CD4-positive, CD25-positive, alpha-beta regulatory T cell (primary cell): ENCODE results near the gene UBL3. TPM values are rescaled to one million over a fixed set of nuclear protein-coding genes. Genes with fewer than 3 reads are reported as not detected.

Experiments
- ATAC-seq, 2 donors: fragments of 150-1000 bp; cut with Tn5 transposase; one replicate each; pipeline ENCODE4 v1.10.0; 2021; ENCODE audit warnings: low read depth in 2 of 2, moderate number of reproducible peaks in 2 of 2, moderate library complexity in 1 of 2
- DNase-seq, 3 donors: peaks; one replicate each; pipeline versions ENCODE4 v3.0.0 to v3.0.0-alpha.2; 2012 to 2022; ENCODE audit warnings: mixed read lengths in 1 of 3
- H3K27ac ChIP-seq: one replicate; pipeline ENCODE4 v1.7.0; 2013; ENCODE audit warnings: mild to moderate bottlenecking, low read length; ENCODE audit not compliant: insufficient read depth, poor library complexity, severe bottlenecking
- H3K27me3 ChIP-seq: one replicate; pipeline ENCODE4 v1.7.0; 2013; ENCODE audit warnings: low read length; ENCODE audit not compliant: control insufficient read depth, insufficient read depth
- H3K36me3 ChIP-seq: one replicate; pipeline ENCODE4 v1.7.0; 2013; ENCODE audit warnings: mild to moderate bottlenecking, low read length, moderate library complexity; ENCODE audit not compliant: control insufficient read depth, insufficient read depth
- H3K4me1 ChIP-seq: 2 replicates; pipeline ENCODE4 v1.7.0; 2013; ENCODE audit warnings: mild to moderate bottlenecking, low read length; ENCODE audit not compliant: insufficient read depth, control insufficient read depth, poor library complexity, severe bottlenecking
- H3K4me3 ChIP-seq: one replicate; pipeline ENCODE4 v1.7.0; 2013; ENCODE audit warnings: low read depth, mild to moderate bottlenecking, low read length, moderate library complexity
- H3K9me3 ChIP-seq, 2 experiments: 1 replicate in 1 of 2; 2 replicates in 1 of 2; pipeline ENCODE4 v1.7.0; 2013; ENCODE audit warnings: low read length in 2 of 2, mild to moderate bottlenecking in 1 of 2, moderate library complexity in 1 of 2; ENCODE audit not compliant: control insufficient read depth in 2 of 2
- H3K27ac Mint-ChIP-seq, 3 donors: one replicate each; pipeline ENCODE4 v1.8.0; 2020 to 2022; ENCODE audit warnings: mild to moderate bottlenecking in 3 of 3, mixed read lengths in 3 of 3, moderate library complexity in 2 of 3
- H3K27me3 Mint-ChIP-seq: one replicate; pipeline ENCODE4 v1.8.0; 2022; ENCODE audit warnings: mild to moderate bottlenecking, mixed read lengths
- H3K36me3 Mint-ChIP-seq: one replicate; pipeline ENCODE4 v1.8.0; 2020; ENCODE audit warnings: mixed read lengths
- H3K4me1 Mint-ChIP-seq, 4 donors: one replicate each; pipeline ENCODE4 v1.8.0; 2020 to 2022; ENCODE audit warnings: mixed read lengths in 4 of 4, mild to moderate bottlenecking in 1 of 4
- H3K4me3 Mint-ChIP-seq, 4 donors: one replicate each; pipeline ENCODE4 v1.8.0; 2020 to 2022; ENCODE audit warnings: mild to moderate bottlenecking in 4 of 4, mixed read lengths in 4 of 4, moderate library complexity in 3 of 4
- H3K9me3 Mint-ChIP-seq, 7 donors: one replicate each; pipeline ENCODE4 v1.8.0; 2020 to 2022; ENCODE audit warnings: mixed read lengths in 7 of 7, mild to moderate bottlenecking in 3 of 7, moderate library complexity in 2 of 7
- polyA plus RNA-seq, 4 donors: library from polyadenylated mRNA; unstranded; fragments of 300-500 nt; fragmentation: Illumina TruSeq; gene quantifications; one replicate each; pipeline ENCODE4 v1.2.3, GENCODE V29; 2021
- total RNA-seq: library from RNA; stranded (reverse); gene quantifications from one replicate; pipeline ENCODE4 v1.2.3, GENCODE V29; 2022

The UBL3 gene
- total and polyA plus RNA-seq, 5 donors from 2014 or later: 64.6 to 85.0 (median 71.4) TPM

- H3K4me1 Mint-ChIP-seq: peaks cover 9 to 34% (median 18%) of the 10 kb centered on the region in 4 donors
- H3K4me3 Mint-ChIP-seq: no peak overlapping the region
- peaks cover 0 to 2% (median 0%) of the 10 kb centered on the region in 7 donors for H3K9me3 Mint-ChIP-seq
- H3K9me3 ChIP-seq: no peaks in the 10 kb centered on the region
- no peak overlapping the region for H3K27ac ChIP-seq
- peak overlapping the region in 2 of 3 donors; percentile 8 to 77 for H3K27ac Mint-ChIP-seq
- no peaks in the 10 kb centered on the region for H3K36me3 ChIP-seq
- H3K4me1 ChIP-seq: peaks cover 5% of the 10 kb centered on the region
- no peaks in the 10 kb centered on the region for H3K27me3 Mint-ChIP-seq
- no peak for ATAC-seq
- H3K27me3 ChIP-seq: no peaks in the 10 kb centered on the region
- no peaks in the 10 kb centered on the region for H3K36me3 Mint-ChIP-seq
- H3K4me3 ChIP-seq: no peak overlapping the region
- DNase-seq: no peak
Measured at GRCh38 chr13:29887030-29887557, 36.7 kb upstream of the UBL3 start.

- peak overlapping the region in 2 of 3 donors; percentile 45 to 77 for H3K27ac Mint-ChIP-seq
- peaks cover 0 to 2% (median 0%) of the 10 kb centered on the region in 7 donors for H3K9me3 Mint-ChIP-seq
Measured at GRCh38 chr13:29886446-29886845, 36.0 kb upstream of the UBL3 start.

DNA sequence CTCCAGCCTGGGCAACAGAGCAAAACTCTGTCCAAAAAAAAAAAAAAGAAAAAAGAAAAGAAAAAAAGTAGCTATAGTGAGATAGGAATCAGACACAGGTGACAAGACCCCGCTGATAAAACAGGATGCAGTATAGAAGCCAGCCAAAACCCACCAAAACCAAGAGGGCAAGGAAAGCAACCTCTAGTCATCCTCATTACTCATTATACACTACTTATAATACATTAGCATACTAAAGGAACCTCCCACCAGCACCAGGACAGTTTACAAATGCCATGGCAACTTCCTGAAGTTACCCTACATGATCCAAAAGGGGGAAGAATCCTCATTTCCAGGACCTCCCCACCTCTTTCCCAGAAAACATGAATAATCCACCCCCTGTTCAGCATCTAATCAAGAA, 35.6 kb upstream of the UBL3 start:
- H3K27ac ChIP-seq: no peak overlapping the region
- Mint-ChIP-seq H3K9me3 (peaks cover 0 to 2% (median 0%) of the 10 kb centered on the region in 7 donors), H3K4me3 (peak overlapping the region in 1 of 4 donors; percentile 3), H3K4me1 (peaks cover 9 to 31% (median 18%) of the 10 kb centered on the region in 4 donors), H3K27me3 (peaks cover 5% of the 10 kb centered on the region), H3K36me3 (no peaks in the 10 kb centered on the region), H3K27ac (peak overlapping the region in 2 of 3 donors; percentile 65 to 77)
- no peaks in the 10 kb centered on the region for H3K36me3 ChIP-seq
- H3K4me3 ChIP-seq: no peak overlapping the region
- DNase-seq: no peak
- H3K27me3 ChIP-seq: no peaks in the 10 kb centered on the region
- H3K4me1 ChIP-seq: peaks cover 5% of the 10 kb centered on the region
- no peak for ATAC-seq
- H3K9me3 ChIP-seq: no peaks in the 10 kb centered on the region

More at GRCh38 chr13:29886446-29886845, 36.0 kb upstream of the UBL3 start:
- Histone ChIP-seq H3K36me3 (no peaks in the 10 kb centered on the region), H3K4me1 (peaks cover 5% of the 10 kb centered on the region), H3K27ac (no peak overlapping the region), H3K4me3 (no peak overlapping the region), H3K9me3 (no peaks in the 10 kb centered on the region), H3K27me3 (no peaks in the 10 kb centered on the region)
- DNase-seq (peak in 1 of 3 donors; percentile 39), ATAC-seq (peak; percentile 65 to 66)
- Mint-ChIP-seq H3K36me3 (no peaks in the 10 kb centered on the region), H3K4me3 (peak overlapping the region in 1 of 4 donors; percentile 3), H3K27me3 (peaks cover 3% of the 10 kb centered on the region), H3K4me1 (peaks cover 9 to 34% (median 18%) of the 10 kb centered on the region in 4 donors)

DNA sequence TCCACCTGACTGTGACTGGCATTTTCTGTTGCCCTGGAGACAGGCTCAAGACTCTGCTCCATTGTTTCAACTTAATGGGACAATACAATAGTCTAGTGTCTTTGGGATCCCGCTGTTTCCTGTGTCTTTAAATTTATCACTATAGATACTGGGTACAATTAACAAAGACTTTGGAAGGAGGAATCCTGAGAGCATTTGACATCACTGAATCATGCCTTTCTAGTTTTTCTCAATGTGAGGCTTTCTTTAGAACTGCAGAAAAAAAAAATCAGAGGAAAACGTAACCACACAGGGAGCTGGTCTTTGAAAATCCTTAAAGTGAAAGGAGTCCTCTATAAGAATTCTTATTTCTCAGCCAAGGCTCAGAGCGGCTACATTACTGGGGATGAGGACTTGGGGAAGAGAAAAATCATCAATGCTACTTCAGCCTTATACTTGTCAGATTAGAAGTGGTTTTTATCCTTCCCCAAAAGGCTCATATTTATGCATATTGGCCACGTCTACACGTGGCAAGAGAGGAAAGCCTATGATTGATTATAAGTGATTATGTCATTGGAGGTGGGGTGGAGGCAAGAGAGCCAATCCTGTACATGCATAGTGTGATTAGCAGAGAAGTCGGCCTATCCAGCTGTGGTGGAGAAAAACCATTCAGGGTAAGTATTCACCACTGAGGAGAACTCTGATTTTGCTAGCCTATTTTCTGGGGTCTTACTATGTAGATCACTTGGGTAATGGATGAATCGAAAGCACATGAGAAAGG, 34.4 kb upstream of the UBL3 start:
- H3K27me3 ChIP-seq: no peaks in the 10 kb centered on the region
- Mint-ChIP-seq H3K27ac (peak overlapping the region in 1 of 3 donors; percentile 49), H3K4me3 (no peak overlapping the region), H3K36me3 (no peaks in the 10 kb centered on the region), H3K27me3 (peaks cover 13% of the 10 kb centered on the region), H3K9me3 (no peaks in the 10 kb centered on the region), H3K4me1 (peaks cover 9 to 28% (median 18%) of the 10 kb centered on the region in 4 donors)
- no peak for ATAC-seq
- no peak overlapping the region for H3K27ac ChIP-seq
- no peak overlapping the region for H3K4me3 ChIP-seq
- H3K9me3 ChIP-seq: no peaks in the 10 kb centered on the region
- no peak for DNase-seq
- no peaks in the 10 kb centered on the region for H3K36me3 ChIP-seq
- H3K4me1 ChIP-seq: peaks cover 5% of the 10 kb centered on the region

GRCh38 chr13:29883941-29884518, 33.6 kb upstream of the UBL3 start:
- Histone ChIP-seq H3K4me3 (no peak overlapping the region), H3K36me3 (no peaks in the 10 kb centered on the region), H3K4me1 (peaks cover 5% of the 10 kb centered on the region), H3K27me3 (no peaks in the 10 kb centered on the region), H3K27ac (no peak overlapping the region), H3K9me3 (no peaks in the 10 kb centered on the region)
- no peaks in the 10 kb centered on the region for H3K36me3 Mint-ChIP-seq
- peaks cover 9 to 28% (median 18%) of the 10 kb centered on the region in 4 donors for H3K4me1 Mint-ChIP-seq
- no peak overlapping the region for H3K4me3 Mint-ChIP-seq
- no peak overlapping the region for H3K27ac Mint-ChIP-seq
- no peaks in the 10 kb centered on the region for H3K9me3 Mint-ChIP-seq
- no peak for ATAC-seq
- no peak for DNase-seq
- H3K27me3 Mint-ChIP-seq: peaks cover 21% of the 10 kb centered on the region

DNA sequence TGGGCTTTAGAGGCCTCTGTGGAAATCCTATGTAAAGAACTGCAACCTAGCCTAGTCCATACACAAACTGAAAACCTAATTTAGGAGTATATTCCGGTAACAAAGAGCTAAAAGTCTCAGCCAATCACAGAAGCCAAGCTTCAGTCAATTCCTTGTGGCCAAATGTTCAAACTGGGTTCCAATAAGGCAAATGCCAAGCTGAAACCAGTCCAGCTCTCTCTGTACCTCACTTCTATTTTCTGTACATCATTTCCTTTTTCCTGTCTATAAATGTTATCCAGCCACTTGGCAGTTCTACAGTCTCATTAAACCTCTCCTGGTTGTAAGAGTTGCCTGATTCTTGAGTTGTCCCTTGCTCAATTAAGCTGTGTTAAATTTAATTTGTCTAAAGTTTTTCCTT, 31.7 kb upstream of the UBL3 start:
- Histone ChIP-seq H3K4me3 (no peak overlapping the region), H3K36me3 (no peaks in the 10 kb centered on the region), H3K9me3 (no peaks in the 10 kb centered on the region), H3K4me1 (peaks cover 5% of the 10 kb centered on the region), H3K27me3 (peaks cover 4% of the 10 kb centered on the region), H3K27ac (no peak overlapping the region)
- Mint-ChIP-seq H3K4me1 (peaks cover 6 to 21% (median 13%) of the 10 kb centered on the region in 4 donors), H3K27ac (no peak overlapping the region), H3K27me3 (peaks cover 39% of the 10 kb centered on the region), H3K9me3 (peaks cover 0 to 3% (median 0%) of the 10 kb centered on the region in 7 donors), H3K36me3 (no peaks in the 10 kb centered on the region), H3K4me3 (no peak overlapping the region)
- ATAC-seq: no peak
- DNase-seq: no peak

DNA sequence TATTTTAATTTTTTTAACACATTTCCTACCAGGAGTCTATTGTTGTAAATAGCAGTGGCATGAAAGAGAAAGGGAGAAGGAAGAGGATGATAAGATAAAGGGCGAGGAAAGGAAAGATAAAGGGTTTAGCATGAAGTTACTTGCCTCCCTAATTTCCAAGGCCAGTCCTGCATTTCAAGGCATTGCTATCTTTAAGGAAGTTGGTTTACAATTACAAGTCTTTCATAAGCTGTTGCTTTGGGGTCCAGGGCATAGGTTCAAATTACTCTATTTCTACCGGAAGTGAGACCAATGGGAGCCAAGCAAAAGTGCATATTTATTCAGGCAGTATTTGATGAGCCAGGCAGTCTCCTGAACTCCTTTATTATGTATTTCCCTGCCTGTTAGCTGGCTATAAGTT, 27.7 kb upstream of the UBL3 start:
- Histone ChIP-seq H3K36me3 (no peaks in the 10 kb centered on the region), H3K4me1 (no peaks in the 10 kb centered on the region), H3K27me3 (peaks cover 24% of the 10 kb centered on the region), H3K9me3 (no peaks in the 10 kb centered on the region), H3K4me3 (no peak overlapping the region), H3K27ac (no peak overlapping the region)
- Mint-ChIP-seq H3K4me1 (no peaks in the 10 kb centered on the region), H3K4me3 (no peak overlapping the region), H3K27ac (no peak overlapping the region), H3K36me3 (no peaks in the 10 kb centered on the region), H3K9me3 (peaks cover 0 to 3% (median 0%) of the 10 kb centered on the region in 7 donors), H3K27me3 (peaks cover 73% of the 10 kb centered on the region)
- no peak for DNase-seq
- no peak for ATAC-seq
